A673 (cell line): ENCODE results near the gene GNG12. TPM values are rescaled to one million over a fixed set of nuclear protein-coding genes. Genes with fewer than 3 reads are reported as not detected.

Experiments used
- BruUV-seq: library from RNA; stranded (reverse); fragments of 400-500 nt; replicated peaks from 2 replicates; lab custom pipeline; 2021; lab: Mats Ljungman, UMichigan
- CTCF ChIA-PET: fragments of 300-600 bp; sonication (Branson Sonifier 250); formaldehyde crosslinking; loops from one replicate; lab custom pipeline; 2022; ENCODE audit warnings: antibody characterized with exemption; lab: Charles Lee
- POLR2A ChIA-PET: fragments of 300-600 bp; sonication (Branson Sonifier 250); formaldehyde crosslinking; loops from one replicate; lab custom pipeline; 2022; ENCODE audit warnings: antibody characterized with exemption; ENCODE audit not compliant: low non-redundant PET; lab: Charles Lee
- DNase-seq: peaks from one replicate; pipeline ENCODE4 v3.0.0-alpha.2; 2015; ENCODE audit warnings: low spot score
- H3K27ac ChIP-seq: fragments of 200-600 bp; sonication (generic); 2 replicates; pipeline ENCODE4 v1.5.1; 2016; ENCODE audit warnings: mixed run types, low read depth, mild to moderate bottlenecking, mixed read lengths, antibody characterized with exemption, low read length; ENCODE audit not compliant: poor library complexity, severe bottlenecking
- H3K27me3 ChIP-seq: fragments of 200-600 bp; sonication (generic); replicated peaks from 2 replicates; pipeline ENCODE4 v1.6.1; 2017; ENCODE audit warnings: mixed run types, low read depth, mild to moderate bottlenecking, mixed read lengths, antibody characterized with exemption, low read length; ENCODE audit not compliant: insufficient read depth, poor library complexity
- H3K36me3 ChIP-seq: fragments of 200-600 bp; sonication (generic); 2 replicates; pipeline ENCODE4 v1.6.1; 2016; ENCODE audit warnings: mixed run types, mild to moderate bottlenecking, mixed read lengths, antibody characterized with exemption, low read length; ENCODE audit not compliant: insufficient read depth, poor library complexity, severe bottlenecking
- H3K4me1 ChIP-seq: fragments of 200-600 bp; sonication (generic); 2 replicates; pipeline ENCODE4 v1.6.1; 2017; ENCODE audit warnings: mixed run types, mild to moderate bottlenecking, mixed read lengths, antibody characterized with exemption, low read length; ENCODE audit not compliant: insufficient read depth, poor library complexity, severe bottlenecking
- H3K4me3 ChIP-seq: fragments of 200-600 bp; sonication (generic); 2 replicates; pipeline ENCODE4 v1.5.1; 2016; ENCODE audit warnings: low read depth, mixed run types, mild to moderate bottlenecking, mixed read lengths, low read length; ENCODE audit not compliant: poor library complexity, severe bottlenecking
- H3K9me3 ChIP-seq: fragments of 200-600 bp; sonication (generic); 2 replicates; pipeline ENCODE4 v1.6.1; 2016; ENCODE audit warnings: mixed run types, low read depth, mild to moderate bottlenecking, mixed read lengths, antibody characterized with exemption, low read length; ENCODE audit not compliant: poor library complexity, severe bottlenecking
- EZH2 ChIP-seq: fragments of 200-600 bp; sonication (generic); IDR thresholded peaks from 2 replicates; pipeline ENCODE4 v1.6.1; 2017; ENCODE audit warnings: borderline replicate concordance, low read depth, mild to moderate bottlenecking, mixed read lengths, antibody characterized with exemption, low read length; ENCODE audit not compliant: poor library complexity, severe bottlenecking
- intact Hi-C: fragments of 100-400 bp; cut with micrococcal nuclease; formaldehyde crosslinking; loops from one replicate; pipeline ENCODE4 v1.10.0; 2022; ENCODE audit not compliant: unreplicated experiment
- total RNA-seq: library from RNA; stranded (reverse); gene quantifications from 2 replicates; pipeline ENCODE4 v1.2.3, GENCODE V29; 2021
- TF ChIP-seq, protein P1 (sequence below): fragments of 300-800, 200-600 bp; sonication (generic); conservative IDR thresholded peaks from 2 replicates; pipeline ENCODE4 v1.5.1; 2017; ENCODE audit warnings: low read depth, mild to moderate bottlenecking, antibody characterized with exemption, low read length, moderate library complexity, mixed read lengths

Gene GNG12
- total RNA-seq, 1 experiment from 2014 or later: 54.8 TPM

DNA sequence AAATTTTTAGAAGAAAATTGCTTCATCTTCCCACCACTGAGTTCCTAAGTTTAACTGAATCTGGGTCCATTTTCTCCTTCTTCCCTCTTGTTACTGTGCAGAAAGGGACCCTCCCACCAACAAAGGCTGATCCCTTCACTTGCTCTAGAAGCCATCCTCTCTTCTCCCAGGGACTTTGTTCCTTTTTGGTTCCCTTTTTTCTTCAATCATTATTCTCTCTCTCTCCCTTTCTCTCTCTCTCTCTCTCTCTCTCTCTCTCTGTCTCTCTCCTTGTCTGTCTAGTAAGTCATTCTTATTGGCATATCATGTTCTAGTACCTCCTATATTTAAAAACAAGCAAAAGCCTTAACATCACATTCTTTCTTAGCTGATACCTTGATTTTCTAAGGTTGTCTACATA lies 180.0 kb downstream of the GNG12 start:
- TF ChIP-seq, protein P1, sequence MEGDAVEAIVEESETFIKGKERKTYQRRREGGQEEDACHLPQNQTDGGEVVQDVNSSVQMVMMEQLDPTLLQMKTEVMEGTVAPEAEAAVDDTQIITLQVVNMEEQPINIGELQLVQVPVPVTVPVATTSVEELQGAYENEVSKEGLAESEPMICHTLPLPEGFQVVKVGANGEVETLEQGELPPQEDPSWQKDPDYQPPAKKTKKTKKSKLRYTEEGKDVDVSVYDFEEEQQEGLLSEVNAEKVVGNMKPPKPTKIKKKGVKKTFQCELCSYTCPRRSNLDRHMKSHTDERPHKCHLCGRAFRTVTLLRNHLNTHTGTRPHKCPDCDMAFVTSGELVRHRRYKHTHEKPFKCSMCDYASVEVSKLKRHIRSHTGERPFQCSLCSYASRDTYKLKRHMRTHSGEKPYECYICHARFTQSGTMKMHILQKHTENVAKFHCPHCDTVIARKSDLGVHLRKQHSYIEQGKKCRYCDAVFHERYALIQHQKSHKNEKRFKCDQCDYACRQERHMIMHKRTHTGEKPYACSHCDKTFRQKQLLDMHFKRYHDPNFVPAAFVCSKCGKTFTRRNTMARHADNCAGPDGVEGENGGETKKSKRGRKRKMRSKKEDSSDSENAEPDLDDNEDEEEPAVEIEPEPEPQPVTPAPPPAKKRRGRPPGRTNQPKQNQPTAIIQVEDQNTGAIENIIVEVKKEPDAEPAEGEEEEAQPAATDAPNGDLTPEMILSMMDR: no peak
- no peak for TF ChIP-seq EZH2
- H3K27me3 ChIP-seq: no peaks in the 10 kb centered on the region
- no peak overlapping the region for H3K4me3 ChIP-seq
- H3K36me3 ChIP-seq: no peaks in the 10 kb centered on the region
- no peaks in the 10 kb centered on the region for H3K9me3 ChIP-seq
- no peaks in the 10 kb centered on the region for H3K4me1 ChIP-seq
- intact Hi-C loops: no loop called here
- ChIA-PET CTCF (no interaction called here), POLR2A (no interaction called here)
- H3K27ac ChIP-seq: no peak overlapping the region
- no peak for DNase-seq
- BruUV-seq: no TSS peak

DNA sequence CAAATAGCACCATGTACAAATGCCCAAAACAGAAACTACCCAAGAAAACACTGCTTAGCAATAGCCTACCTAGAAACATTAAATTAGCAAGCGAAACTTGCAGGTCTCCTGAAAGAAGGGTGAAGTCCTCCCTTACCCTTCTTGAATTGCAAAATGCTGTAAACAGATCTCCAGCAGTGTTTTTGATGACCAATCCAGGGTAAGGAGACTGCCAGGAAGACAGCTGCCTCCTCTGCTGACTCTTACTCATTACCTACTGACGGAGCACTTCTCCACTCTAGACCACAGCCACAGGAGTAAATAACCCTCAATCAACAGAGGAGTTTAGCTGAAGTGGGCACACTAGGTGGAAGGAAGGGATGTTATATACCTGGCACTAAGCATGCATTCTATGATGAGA lies 180.5 kb downstream of the GNG12 start:
- ChIA-PET CTCF (no interaction called here), POLR2A (no interaction called here)
- Histone ChIP-seq H3K27ac (no peak overlapping the region), H3K4me3 (no peak overlapping the region), H3K27me3 (no peaks in the 10 kb centered on the region), H3K36me3 (no peaks in the 10 kb centered on the region), H3K9me3 (no peaks in the 10 kb centered on the region), H3K4me1 (no peaks in the 10 kb centered on the region)
- no peak for DNase-seq
- no peak for TF ChIP-seq EZH2
- TF ChIP-seq, protein P1: no peak
- no TSS peak for BruUV-seq
- intact Hi-C loops: no loop called here

Other genes with a start within 250 kb of the GNG12 start
- 34.7 and 39.7 TPM in 2 replicates for gene GADD45A, start 148.3 kb downstream of the GNG12 start, total RNA-seq
- gene DIRAS3, start 217.2 kb upstream of the GNG12 start, total RNA-seq: 0.94 and 1.1 TPM in 2 replicates